Activated CD4-positive, alpha-beta T cell treated with anti-CD3 and anti-CD28 coated beads, Interleukin-2, Interleukin-6, amounts not matched to agents 100 ng/mL and 50 ng/mL, durations not matched to agents 16 hours and 8 hours (primary cell): ENCODE results near the gene DBN1.
"Not testable (repeated sequence)": the region's sequence is repeated elsewhere in the genome, so short reads cannot be mapped to it uniquely, and the experiment has no call there.

Experiments
- DNase-seq: peaks from one replicate; pipeline ENCODE4 v3.0.0-alpha.2; 2020

Gene DBN1

GRCh38 chr5:177490992-177491391 is 17.6 kb upstream of the DBN1 start:
- no peak for DNase-seq

GRCh38 chr5:177490311-177490991 is 17.0 kb upstream of the DBN1 start:
- DNase-seq, result no peak

DNA sequence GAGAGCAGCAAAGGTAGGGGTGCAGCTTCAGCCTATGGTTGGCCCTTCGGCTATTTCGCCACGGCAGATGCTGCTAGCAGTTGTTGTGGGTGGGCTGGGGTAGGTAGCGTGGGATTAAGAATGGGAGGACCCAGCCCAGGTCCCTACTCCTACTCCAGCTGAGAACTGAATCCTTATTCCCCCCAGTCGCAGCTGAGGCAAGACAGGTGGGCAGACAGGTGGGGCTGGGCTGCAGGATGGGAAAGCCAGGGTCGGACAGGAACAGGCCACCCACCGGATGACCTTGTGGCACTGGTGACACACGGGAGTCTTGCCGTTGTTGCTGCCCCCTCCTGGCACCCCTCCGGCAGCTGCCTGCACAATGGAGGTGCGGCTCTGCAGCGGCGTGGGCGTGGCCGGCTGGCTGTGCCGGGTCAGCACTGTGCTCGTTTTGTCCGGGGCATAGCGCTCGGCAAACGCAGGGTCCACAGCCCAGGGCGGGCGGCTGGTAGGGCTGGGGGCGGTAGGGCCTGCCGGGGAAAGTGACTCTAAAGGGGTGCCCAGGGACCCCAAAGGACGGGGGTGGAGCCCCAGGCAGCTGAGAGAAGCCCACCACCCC is 15.8 kb upstream of the DBN1 start:
- no peak for DNase-seq

DNA sequence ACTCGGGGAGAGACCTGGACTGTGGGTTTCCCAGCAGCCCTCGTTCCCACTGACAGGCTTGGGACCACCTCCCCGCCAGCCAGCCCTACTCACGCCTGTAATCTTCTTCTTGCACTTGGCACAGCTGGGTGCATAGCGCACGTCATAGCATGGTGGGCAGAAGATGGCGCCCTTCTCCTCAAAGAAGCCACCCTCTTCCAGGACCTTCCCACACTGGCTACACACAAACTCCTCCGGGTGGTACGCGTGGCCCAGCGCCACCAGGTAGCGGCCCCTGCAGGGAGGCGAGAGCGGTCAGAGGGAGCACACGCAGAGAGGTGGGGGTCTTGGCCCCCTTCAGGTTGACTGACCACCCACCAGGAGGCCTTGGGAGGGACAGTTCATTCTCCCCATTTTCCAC is 14.5 kb upstream of the DBN1 start:
- no peak for DNase-seq

GRCh38 chr5:177487144-177487543 is 13.7 kb upstream of the DBN1 start:
- DNase-seq, result no peak

DNA sequence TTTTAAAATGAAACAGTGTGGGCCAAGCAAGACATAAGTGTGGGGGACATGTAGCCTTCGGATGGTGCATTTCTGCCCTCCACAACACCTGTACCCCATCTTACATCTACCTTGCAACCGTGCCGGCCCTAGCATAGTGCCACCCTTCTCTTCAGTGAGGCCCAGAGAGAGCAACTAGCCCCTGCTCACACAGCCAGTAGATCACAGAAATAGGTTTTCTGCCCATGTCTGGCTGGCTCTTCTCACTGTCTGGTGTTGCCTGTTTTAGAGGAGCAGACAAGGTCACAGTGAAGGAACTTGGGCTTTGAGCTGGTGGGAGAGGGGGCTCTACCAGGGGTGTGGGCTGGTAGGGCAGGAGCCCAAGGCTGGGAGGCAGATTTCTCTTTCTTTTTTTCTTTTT is 12.8 kb upstream of the DBN1 start:
- no peak for DNase-seq

DNA sequence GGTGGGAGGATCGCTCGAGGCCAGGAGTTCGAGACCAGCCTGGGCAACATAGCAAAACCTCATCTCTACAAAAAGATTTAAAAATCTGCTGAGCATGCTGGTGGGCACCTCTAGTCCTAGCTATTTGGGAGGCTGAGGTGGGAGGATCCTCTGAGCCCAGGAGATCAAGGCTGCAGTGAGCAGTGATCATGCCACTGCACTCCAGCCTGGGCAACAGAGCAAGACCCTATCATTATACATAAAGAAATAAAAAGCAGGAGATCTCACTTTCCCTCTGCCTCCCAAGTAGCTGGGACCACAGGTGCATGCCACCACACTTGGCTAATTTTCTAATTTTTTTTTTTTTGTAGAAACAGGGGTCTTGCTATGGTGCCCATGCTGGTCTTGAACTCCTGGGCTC is 12.3 kb upstream of the DBN1 start:
- not testable (repeated sequence) for DNase-seq

- no peak for DNase-seq
Measured at GRCh38 chr5:177484902-177485549, 11.6 kb upstream of the DBN1 start.

DNA sequence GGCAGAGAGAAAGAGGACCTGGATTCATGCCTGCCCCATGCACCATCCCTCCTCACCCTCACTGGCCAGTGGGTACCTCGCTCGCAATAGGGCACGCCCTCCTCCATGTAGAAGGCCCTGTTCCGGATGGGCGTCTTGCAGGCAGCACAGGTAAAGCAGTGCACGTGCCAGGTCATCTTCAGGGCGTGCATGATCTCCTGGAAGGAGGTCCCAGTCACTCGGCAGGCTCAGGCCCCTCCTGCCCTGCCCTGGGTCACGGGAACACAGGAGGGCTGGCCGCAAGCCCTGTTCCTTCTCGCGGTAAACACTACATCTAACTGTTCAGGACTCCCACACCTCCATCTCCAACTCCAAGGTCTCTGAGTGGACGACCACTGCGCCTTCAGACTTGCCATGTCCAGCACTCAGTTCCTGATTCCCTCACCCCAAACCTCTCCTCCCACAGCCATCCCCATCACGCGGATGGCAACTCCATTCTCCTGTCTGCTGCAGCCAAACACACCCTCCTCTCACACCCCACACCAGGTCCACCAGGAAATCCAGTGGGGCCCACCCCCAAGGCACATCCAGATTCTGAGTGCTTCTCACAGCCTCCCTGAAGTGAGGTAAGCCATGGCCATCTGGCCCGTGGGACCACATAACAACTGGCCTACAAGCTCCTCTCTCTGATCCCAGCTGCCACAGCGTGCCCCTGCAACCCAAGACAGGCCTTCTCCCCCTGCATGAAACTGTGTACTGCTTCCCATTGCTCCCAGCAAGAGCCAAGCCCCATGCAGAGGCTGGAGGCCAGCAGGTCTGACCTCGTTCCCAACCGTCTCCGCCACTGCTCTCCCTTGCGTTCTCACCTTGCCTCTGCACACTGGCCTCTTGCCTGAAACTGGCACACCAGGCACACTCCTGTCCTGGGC is 10.8 kb upstream of the DBN1 start:
- no peak for DNase-seq

- no peak for DNase-seq
Measured at GRCh38 chr5:177483042-177483441, 9.6 kb upstream of the DBN1 start.

GRCh38 chr5:177482359-177482795 is 8.9 kb upstream of the DBN1 start:
- no peak for DNase-seq

- DNase-seq, result no peak
Measured at GRCh38 chr5:177479774-177480173, 6.3 kb upstream of the DBN1 start.

DNA sequence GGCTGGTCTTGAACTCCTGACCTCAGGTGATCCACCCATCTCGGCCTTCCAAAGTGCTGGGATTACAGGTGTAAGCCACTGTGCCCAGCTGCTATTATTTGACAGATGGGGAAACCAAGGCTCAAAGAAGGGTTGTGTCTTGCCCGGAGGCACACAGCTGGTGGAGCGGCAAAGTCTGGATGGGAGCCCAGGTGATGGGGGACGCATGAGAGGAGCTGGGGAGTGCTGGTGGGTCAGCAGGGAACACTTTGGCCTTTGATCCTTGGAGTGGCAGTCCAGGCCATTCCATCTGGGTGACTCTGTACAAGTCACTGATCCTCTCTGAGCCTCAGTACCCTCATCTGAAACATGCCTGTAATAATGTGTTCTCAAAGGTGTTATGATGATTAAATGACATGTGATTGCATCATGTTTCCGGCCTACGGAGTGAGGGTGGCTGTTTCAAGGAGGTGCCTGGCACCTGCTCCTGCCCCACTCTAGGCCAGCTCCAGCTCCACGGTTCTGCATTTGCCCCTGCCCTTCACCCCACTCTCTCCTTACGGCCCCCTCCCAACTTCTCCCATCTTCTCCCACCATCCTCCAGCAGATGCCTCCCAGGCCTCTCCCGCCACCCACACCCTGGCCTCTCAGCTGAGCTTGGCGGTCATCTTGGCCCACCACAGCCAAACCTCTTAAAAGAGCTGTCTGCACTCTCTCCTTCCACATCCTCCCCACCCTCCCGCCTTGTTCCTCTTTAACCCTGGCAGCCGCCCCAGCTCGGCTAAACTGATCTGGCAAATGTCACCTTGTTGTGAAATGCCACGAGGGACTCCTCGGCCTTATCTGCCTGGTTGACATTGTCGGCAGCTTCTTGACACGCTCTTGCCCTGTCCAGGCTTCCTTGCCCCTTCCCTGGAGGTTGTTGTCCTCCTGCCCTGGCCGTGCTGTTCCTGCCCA is 5.5 kb upstream of the DBN1 start:
- DNase-seq, result peak; percentile 52

GRCh38 chr5:177477701-177478477 is 4.5 kb upstream of the DBN1 start:
- no peak for DNase-seq

GRCh38 chr5:177476531-177477233 is 3.2 kb upstream of the DBN1 start:
- DNase-seq, result no peak

DNA sequence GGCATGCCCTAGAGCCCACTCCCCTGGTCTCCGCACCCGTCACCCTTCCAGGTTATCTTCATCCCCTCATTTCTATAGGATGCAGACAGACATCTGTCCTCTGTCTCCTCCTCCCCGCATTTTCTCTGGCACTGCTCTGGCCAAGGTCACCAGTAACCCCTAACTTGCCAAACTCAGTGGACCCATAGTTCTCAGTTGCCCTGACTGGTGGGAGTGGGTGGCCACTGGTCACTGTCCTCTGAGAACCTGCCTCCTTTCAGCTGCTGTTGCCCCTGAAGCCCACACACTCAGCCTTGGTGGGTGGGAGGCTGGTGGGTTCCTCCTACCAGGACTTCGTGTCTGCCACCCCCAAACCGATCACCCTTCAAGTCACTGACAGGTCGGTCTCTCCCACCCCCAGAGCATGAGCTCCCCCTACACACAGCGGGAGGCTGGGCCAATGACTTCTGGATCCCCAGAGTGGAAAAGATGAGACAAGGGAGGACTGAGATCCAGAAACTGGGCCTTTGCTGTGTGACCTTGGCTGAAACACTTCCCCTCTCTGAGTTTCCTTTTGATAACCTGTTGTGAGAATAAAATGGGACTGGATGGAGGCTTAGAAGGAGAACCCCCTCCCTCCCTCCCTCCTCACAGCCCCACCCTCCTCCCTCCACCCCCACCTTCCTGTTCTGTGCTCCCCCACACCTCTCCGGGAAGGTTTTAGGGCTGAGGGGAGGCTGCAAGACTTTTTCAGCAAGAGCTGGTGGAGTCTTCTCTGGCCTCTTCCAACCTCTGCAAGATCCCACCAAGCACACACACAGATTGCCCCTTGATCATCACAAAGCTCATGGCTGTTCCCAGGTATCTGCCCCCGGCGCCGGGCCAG is 2.4 kb upstream of the DBN1 start:
- DNase-seq, result no peak

- no peak for DNase-seq
Measured at GRCh38 chr5:177474846-177475562, 1.6 kb upstream of the DBN1 start.

DNA sequence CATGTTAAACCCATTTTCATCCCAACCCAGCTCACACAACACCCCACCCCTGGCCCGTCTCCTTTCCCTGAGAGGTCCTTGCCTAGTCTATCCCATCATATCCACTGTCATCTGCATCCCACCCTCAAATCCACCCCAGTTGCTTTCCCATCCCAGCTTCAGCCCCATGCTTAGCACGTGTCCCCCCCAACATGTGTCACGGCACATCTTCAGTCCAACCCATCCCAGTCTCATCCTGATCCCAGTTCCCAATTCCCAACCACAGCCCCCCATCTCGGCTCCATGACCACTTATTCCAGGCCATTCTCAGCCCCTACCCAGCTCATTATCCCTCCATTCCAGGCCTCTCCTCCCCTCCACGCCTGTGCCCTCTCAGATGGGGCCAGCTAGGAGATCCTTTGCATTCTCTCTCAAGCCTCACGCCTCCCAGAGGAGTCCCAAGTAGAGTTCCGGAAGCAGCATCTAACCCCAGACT is 605 bp upstream of the DBN1 start:
- no peak for DNase-seq
